ENCODE measurements around the gene NDUFV2. TPM values are rescaled to one million over a fixed set of nuclear protein-coding genes. Genes with fewer than 3 reads are reported as not detected.

NDUFV2 gene
- 381 and 391 TPM in 2 replicates for total RNA-seq

DNA sequence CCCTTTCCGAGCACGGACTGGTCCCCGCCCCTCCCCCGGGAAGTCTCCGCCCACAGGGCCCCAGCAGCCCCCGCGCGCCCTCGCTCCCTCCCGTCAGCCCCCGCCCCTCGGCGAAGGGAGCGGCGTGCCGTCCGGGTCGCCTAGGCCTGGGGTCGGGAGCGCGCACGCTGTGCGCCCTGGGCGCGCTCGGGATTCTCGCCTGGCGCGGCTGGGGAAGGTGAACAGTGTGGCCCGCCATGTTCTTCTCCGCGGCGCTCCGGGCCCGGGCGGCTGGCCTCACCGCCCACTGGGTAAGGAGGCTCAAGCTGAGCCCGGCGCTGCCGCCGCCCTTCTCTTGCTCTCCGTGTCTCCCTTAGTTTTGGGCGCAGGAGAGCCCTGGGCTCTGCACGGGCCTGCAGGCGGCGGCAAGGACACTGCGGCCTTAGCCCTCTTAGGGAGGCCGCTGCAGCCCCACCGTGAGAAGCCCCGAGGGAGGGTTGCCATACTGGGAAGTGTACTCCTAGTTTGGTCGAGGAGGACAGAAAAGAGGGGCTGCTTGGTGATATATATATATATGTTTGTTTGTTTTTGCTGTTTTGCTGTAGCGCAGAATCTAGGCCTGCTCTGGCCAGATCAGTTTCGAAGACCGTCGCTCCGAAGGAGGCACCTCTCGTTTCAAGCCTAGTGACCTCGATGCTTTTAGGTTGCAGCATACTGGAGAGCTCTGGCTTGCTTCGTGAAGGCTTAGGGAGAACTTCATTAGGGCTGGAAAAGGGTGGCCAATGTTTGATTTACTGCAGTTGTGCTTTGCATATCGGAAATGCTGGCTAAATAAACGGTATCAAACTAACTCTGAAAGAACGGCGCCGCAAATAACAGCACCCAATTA is at the start of gene NDUFV2:
NDUFV2 (plus strand) TSS at position 192 of the 868 bp plus-strand sequence; CDS start at position 237, 45 bp downstream.
- Mint-ChIP-seq H3K4me1 (ENCODE audit: low read depth) (peaks cover 63% of the 10 kb centered on the region), H3K4me3 (peak within 1 kb of the TSS; percentile 95), H3K27ac (peak within 1 kb of the TSS; percentile 98), H3K27me3 (ENCODE audit: insufficient read depth) (no peaks in the 10 kb centered on the region), H3K36me3 (ENCODE audit: low read depth) (peaks cover 47% of the 10 kb centered on the region), H3K9me3 (no peaks in the 10 kb centered on the region)
- intact Hi-C loops (cut with micrococcal nuclease) = loop anchor here (1.0 to 5.0 kb wide), 6 partner anchors 8 to 810 kb away; partner anchors contain the start of genes ANKRD12 and VAPA
- DNase-seq (ENCODE audit: low spot score) = peak; percentile 98

DNA sequence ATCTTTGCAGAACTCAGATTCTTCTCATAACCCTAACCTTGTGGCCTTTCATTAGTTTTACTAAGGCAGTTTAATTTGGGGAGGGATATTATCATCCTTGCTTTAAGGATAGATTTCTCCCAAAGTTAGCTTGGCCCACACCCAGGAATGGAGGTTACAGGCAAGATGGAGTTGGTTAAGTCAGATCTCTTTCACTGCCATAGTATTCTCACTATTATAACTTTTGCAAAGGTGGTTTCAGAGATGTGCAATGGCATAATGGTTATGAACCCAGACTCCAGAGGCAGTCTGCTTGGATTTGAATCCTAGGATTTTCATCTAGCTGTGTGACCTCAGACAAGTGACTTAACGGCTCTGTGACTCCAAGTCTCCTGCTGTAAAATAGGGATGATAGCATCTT is 48.7 kb upstream of the NDUFV2 start:
- Mint-ChIP-seq H3K4me1 (ENCODE audit: low read depth) (peaks cover 15% of the 10 kb centered on the region), H3K27ac (no peak overlapping the region)
- intact Hi-C loops (cut with micrococcal nuclease) = no loop called here

DNA sequence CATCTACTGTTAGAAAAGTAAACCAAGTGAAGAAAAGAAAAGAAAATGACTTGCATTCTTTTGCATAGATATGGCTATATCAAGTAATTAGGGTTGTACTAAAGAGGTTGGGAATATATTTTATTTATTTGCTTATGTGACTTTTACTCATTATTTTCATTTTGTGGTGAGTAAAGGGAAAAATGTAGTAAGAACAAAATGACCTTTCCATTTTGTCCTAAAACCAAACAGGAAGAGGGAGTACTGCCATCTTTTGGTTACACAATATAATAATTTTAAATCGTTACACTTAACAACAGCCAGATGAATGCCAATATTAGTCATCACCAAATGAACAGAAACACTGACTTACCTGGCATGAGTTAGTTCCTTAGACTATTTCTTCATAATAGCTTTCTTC is 47.3 kb upstream of the NDUFV2 start:
- H3K4me3 Mint-ChIP-seq = no peak overlapping the region
- peaks cover 16% of the 10 kb centered on the region for H3K9me3 Mint-ChIP-seq
- peaks cover 1% of the 10 kb centered on the region for H3K36me3 Mint-ChIP-seq (ENCODE audit: low read depth)
- peaks cover 2% of the 10 kb centered on the region for H3K27me3 Mint-ChIP-seq (ENCODE audit: insufficient read depth)
- peaks cover 8% of the 10 kb centered on the region for H3K4me1 Mint-ChIP-seq (ENCODE audit: low read depth)
- no peak overlapping the region for H3K27ac Mint-ChIP-seq
- intact Hi-C loops (cut with micrococcal nuclease) = no loop called here
- no peak for DNase-seq (ENCODE audit: low spot score)

More for the DNA sequence above, 48.7 kb upstream of the NDUFV2 start:
- DNase-seq (ENCODE audit: low spot score) = no peak
- Mint-ChIP-seq H3K27me3 (ENCODE audit: insufficient read depth) (no peaks in the 10 kb centered on the region), H3K36me3 (ENCODE audit: low read depth) (peaks cover 3% of the 10 kb centered on the region), H3K4me3 (no peak overlapping the region), H3K9me3 (peaks cover 21% of the 10 kb centered on the region)

DNA sequence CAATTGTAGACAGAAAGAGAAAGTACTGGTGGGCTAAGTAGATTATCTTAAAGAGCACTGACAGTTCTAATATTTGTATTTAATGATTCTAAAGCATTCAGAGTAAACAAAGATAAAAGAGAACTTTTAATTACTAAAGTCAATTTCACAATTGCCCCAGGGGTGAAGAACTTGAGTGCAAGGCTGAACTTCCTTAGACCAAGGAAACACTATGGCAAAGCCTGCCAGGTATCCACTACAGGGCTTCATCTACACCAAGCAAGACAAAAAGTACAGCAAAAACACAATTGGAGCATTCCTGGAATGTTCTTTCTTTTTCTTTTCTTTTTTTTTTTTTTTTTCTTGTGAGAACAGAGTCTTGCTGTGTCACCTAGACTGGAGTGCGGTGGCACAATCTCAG is 46.9 kb upstream of the NDUFV2 start:
- Mint-ChIP-seq H3K9me3 (peaks cover 12% of the 10 kb centered on the region), H3K27me3 (ENCODE audit: insufficient read depth) (peaks cover 3% of the 10 kb centered on the region)

DNA sequence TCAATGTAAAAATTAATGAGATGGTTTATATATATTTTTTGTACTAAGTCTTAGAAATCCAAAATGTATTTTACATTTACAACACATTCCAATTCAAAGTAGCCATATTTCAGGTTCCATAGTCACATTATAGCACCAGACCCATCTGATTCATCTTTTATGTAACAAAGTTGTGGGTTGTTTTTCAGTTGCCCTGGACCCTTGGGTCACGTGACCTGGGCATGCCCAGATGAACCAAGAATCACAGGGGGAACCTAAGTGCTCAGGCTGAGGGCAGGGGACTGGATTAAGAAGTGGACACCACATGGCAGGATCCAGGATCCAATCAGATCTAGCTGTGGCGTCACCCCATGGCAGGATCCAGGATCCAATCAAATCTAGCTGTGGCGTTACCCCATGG is 44.9 kb upstream of the NDUFV2 start:
- H3K4me1 Mint-ChIP-seq (ENCODE audit: low read depth) = peaks cover 15% of the 10 kb centered on the region
- no peaks in the 10 kb centered on the region for H3K36me3 Mint-ChIP-seq (ENCODE audit: low read depth)
- no peak overlapping the region for H3K4me3 Mint-ChIP-seq
- intact Hi-C loops (cut with micrococcal nuclease) = no loop called here
- H3K27ac Mint-ChIP-seq = no peak overlapping the region
- H3K9me3 Mint-ChIP-seq = peaks cover 6% of the 10 kb centered on the region
- H3K27me3 Mint-ChIP-seq (ENCODE audit: insufficient read depth) = peaks cover 3% of the 10 kb centered on the region
- no peak for DNase-seq (ENCODE audit: low spot score)

More for the DNA sequence above, 46.9 kb upstream of the NDUFV2 start:
- H3K4me1 Mint-ChIP-seq (ENCODE audit: low read depth) = peaks cover 8% of the 10 kb centered on the region
- DNase-seq (ENCODE audit: low spot score) = no peak
- H3K27ac Mint-ChIP-seq = no peak overlapping the region
- H3K36me3 Mint-ChIP-seq (ENCODE audit: low read depth) = no peaks in the 10 kb centered on the region
- H3K4me3 Mint-ChIP-seq = no peak overlapping the region
- intact Hi-C loops (cut with micrococcal nuclease) = no loop called here

DNA sequence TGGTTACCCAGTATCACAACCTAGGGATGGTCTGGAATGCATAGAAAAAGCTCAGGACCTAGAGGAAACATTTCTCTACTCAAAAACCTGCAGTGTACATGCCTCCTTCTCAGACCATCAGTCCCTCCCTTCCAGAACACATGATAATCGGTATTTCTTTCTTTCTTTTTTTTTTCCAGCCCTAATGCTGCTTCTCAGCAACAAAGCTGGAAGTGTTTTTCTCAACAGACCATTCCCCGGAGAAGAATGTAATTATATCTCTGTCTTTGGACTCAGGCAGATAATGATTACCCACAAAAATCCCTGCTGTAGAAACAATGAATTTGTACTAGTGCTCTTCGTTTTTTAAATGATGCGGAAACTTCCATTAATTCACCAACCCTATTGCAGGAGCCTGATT is 44.1 kb upstream of the NDUFV2 start:
- Mint-ChIP-seq H3K9me3 (no peaks in the 10 kb centered on the region), H3K4me1 (ENCODE audit: low read depth) (peaks cover 17% of the 10 kb centered on the region), H3K27ac (no peak overlapping the region), H3K4me3 (no peak overlapping the region), H3K36me3 (ENCODE audit: low read depth) (no peaks in the 10 kb centered on the region), H3K27me3 (ENCODE audit: insufficient read depth) (peaks cover 3% of the 10 kb centered on the region)
- no peak for DNase-seq (ENCODE audit: low spot score)
- intact Hi-C loops (cut with micrococcal nuclease) = no loop called here

DNA sequence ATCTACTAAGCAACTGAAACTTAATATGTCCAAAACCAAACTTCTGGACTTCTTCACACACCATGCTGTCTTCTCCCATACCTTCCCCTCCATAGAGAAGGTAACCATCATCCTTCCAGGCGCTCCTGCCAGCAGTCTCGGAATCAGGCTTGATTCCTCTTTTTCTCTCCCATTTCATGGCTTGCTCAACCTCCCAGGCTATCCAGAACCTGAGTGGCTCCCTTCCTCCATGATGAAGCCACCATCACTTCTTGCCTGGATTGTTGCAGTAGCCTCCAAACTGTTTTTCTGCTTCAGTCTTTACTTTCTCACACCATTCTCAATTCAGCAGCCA is 40.1 kb upstream of the NDUFV2 start:
- H3K27ac Mint-ChIP-seq = peak overlapping the region; percentile 10
- H3K4me3 Mint-ChIP-seq = no peak overlapping the region
- peaks cover 30% of the 10 kb centered on the region for H3K4me1 Mint-ChIP-seq (ENCODE audit: low read depth)
- H3K36me3 Mint-ChIP-seq (ENCODE audit: low read depth) = no peaks in the 10 kb centered on the region
- peaks cover 3% of the 10 kb centered on the region for H3K27me3 Mint-ChIP-seq (ENCODE audit: insufficient read depth)
- no peak for DNase-seq (ENCODE audit: low spot score)
- intact Hi-C loops (cut with micrococcal nuclease) = no loop called here
- no peaks in the 10 kb centered on the region for H3K9me3 Mint-ChIP-seq

DNA sequence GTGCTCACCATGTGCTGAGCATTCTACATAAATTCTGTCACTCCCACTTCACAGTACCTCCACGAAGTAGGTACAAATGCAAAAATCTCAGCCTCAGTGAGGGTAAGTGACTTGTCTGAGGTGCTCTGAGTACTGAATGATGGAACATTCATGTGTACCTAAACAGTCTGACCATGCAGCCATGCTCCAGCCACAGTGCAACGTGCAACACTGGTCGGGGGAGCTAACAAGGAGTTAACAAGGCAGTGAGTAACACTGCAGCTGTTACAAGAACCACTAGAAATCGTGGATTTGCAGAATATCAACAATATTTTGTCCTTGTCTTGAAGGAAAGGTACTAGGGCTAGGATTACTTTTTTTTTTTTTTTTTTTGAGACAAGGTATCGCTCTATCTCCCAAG is 36.6 kb upstream of the NDUFV2 start:
- peak overlapping the region; percentile 45 for H3K27ac Mint-ChIP-seq
- H3K9me3 Mint-ChIP-seq = no peaks in the 10 kb centered on the region
- intact Hi-C loops (cut with micrococcal nuclease) = no loop called here
- no peak for DNase-seq (ENCODE audit: low spot score)
- H3K36me3 Mint-ChIP-seq (ENCODE audit: low read depth) = no peaks in the 10 kb centered on the region
- H3K4me3 Mint-ChIP-seq = no peak overlapping the region
- H3K27me3 Mint-ChIP-seq (ENCODE audit: insufficient read depth) = no peaks in the 10 kb centered on the region
- H3K4me1 Mint-ChIP-seq (ENCODE audit: low read depth) = peaks cover 42% of the 10 kb centered on the region

DNA sequence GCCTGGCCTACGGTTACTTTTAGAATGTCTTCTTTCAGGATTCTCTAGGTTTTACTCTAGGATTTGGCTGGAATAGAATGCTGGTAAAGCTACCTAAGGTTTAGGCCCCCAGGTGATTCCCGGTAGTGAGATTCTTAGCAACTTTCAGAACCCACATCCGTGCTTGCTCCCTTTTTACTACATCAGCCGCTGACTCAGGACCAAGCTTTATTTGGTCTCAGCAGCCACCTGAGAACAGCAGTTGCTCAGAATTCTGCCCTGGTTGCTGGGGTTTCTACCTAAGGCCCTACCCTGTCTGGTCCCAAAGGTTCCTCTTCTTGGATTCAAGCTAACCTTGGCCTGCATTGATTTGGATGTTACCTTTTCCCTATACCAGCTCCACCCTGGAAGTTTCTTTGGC is 36.1 kb upstream of the NDUFV2 start:
- intact Hi-C loops (cut with micrococcal nuclease) = no loop called here
- Mint-ChIP-seq H3K36me3 (ENCODE audit: low read depth) (no peaks in the 10 kb centered on the region), H3K4me1 (ENCODE audit: low read depth) (peaks cover 42% of the 10 kb centered on the region), H3K4me3 (no peak overlapping the region), H3K27me3 (ENCODE audit: insufficient read depth) (no peaks in the 10 kb centered on the region), H3K27ac (no peak overlapping the region), H3K9me3 (no peaks in the 10 kb centered on the region)
- no peak for DNase-seq (ENCODE audit: low spot score)

DNA sequence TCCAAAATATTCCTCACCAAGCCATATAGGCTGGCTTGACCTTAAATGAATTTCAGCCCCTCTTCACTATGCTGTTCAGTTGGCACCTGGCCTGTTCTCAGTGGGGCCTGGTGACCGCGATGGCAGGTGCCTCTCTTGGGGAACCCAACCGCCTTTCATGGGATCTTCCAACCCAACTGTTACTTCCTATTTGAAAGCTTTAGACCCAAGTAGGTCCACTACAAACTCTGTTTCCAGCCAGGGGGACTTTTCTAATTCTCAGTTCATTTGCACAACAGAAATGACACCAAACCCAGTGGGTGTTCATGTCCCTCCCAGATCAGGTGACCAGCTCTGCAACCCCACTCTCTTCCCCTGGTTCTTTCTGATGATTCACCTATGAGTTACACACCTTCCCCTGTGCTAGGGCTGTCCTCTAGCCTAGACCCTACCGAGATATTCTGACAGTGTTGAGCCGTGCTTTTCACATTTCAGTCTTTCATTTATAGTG is 35.6 kb upstream of the NDUFV2 start:
- H3K27me3 Mint-ChIP-seq (ENCODE audit: insufficient read depth) = no peaks in the 10 kb centered on the region
- peak overlapping the region; percentile 69 for H3K27ac Mint-ChIP-seq
- intact Hi-C loops (cut with micrococcal nuclease) = no loop called here
- H3K36me3 Mint-ChIP-seq (ENCODE audit: low read depth) = no peaks in the 10 kb centered on the region
- H3K4me3 Mint-ChIP-seq = no peak overlapping the region
- H3K9me3 Mint-ChIP-seq = no peaks in the 10 kb centered on the region
- no peak for DNase-seq (ENCODE audit: low spot score)
- peaks cover 42% of the 10 kb centered on the region for H3K4me1 Mint-ChIP-seq (ENCODE audit: low read depth)

DNA sequence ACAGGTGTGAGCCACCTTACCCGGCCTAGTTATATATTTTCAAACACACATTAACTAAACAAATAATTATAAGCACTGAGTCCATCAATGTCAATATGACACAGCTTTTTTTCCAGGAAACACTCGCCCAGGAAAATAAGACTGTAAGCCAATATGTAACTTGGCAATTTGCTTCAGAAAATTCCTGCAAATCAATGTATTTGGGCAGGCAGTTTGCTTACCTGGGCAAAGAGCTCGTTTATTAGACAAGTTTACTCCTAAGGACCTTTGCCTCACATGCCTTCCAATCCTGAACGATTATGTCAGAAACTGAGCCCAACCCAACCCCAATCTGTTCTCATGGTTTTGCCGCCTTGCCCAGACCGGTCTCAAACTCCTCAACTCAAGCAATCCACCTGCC is 34.7 kb upstream of the NDUFV2 start:
- intact Hi-C loops (cut with micrococcal nuclease) = no loop called here
- Mint-ChIP-seq H3K27ac (no peak overlapping the region), H3K4me3 (no peak overlapping the region)

DNA sequence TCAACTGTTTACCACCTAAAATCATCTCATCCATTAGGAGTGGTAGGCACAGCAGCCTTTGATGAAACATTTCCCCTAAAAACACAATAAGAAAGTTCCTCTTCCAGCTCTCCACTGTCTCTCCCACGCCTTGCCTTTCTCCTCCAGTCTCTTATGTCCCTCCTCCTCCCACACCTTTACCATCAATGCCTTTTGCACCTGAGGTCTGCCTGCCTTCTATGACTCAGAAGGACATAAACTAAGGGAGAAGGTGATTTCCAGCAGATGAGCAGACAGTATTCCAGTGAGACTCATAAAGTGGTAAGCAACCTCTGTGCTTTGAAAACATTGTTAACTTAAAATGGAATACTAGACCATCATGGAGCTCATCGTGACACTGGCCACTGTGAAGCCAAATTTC is 34.2 kb upstream of the NDUFV2 start:
- no peak for DNase-seq (ENCODE audit: low spot score)
- Mint-ChIP-seq H3K27me3 (ENCODE audit: insufficient read depth) (no peaks in the 10 kb centered on the region), H3K27ac (peak overlapping the region; percentile 57), H3K36me3 (ENCODE audit: low read depth) (no peaks in the 10 kb centered on the region), H3K4me1 (ENCODE audit: low read depth) (peaks cover 35% of the 10 kb centered on the region), H3K9me3 (no peaks in the 10 kb centered on the region), H3K4me3 (no peak overlapping the region)
- intact Hi-C loops (cut with micrococcal nuclease) = no loop called here

More for the DNA sequence above, 34.7 kb upstream of the NDUFV2 start:
- Mint-ChIP-seq H3K36me3 (ENCODE audit: low read depth) (no peaks in the 10 kb centered on the region), H3K27me3 (ENCODE audit: insufficient read depth) (no peaks in the 10 kb centered on the region), H3K9me3 (no peaks in the 10 kb centered on the region), H3K4me1 (ENCODE audit: low read depth) (peaks cover 33% of the 10 kb centered on the region)
- DNase-seq (ENCODE audit: low spot score) = no peak

DNA sequence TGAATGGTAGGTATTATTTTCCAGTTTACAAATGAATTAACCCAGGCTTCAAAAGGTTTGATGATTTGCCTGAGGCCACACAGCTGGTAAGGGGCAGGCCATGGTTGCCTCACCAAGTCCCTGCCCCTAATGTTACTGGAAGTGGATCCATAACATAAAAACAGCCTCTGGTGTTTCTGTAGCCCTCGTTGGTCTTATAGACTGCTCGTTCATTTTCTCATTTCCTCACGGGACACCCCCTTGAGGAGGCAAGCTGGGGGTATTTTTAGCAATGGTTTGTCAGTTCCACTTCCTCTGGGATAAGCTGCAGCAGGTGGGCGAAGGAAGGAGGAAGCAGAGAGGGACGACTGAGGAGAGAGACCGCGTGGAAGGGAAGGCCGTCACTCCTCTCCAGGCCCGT is 32.9 kb upstream of the NDUFV2 start:
- no peaks in the 10 kb centered on the region for H3K36me3 Mint-ChIP-seq (ENCODE audit: low read depth)
- no peak overlapping the region for H3K4me3 Mint-ChIP-seq
- peaks cover 42% of the 10 kb centered on the region for H3K4me1 Mint-ChIP-seq (ENCODE audit: low read depth)
- intact Hi-C loops (cut with micrococcal nuclease) = no loop called here
- H3K9me3 Mint-ChIP-seq = no peaks in the 10 kb centered on the region
- DNase-seq (ENCODE audit: low spot score) = no peak
- no peak overlapping the region for H3K27ac Mint-ChIP-seq
- no peaks in the 10 kb centered on the region for H3K27me3 Mint-ChIP-seq (ENCODE audit: insufficient read depth)

All from activated T-helper 1 cell treated with anti-CD3 and anti-CD28 coated beads, Interleukin-12 subunit alpha, Interleukin-12 subunit beta, Interleukin-2, Interleukin-4 antibody, amounts not matched to agents 30 ng/mL and 10 ng/mL and 1 ng/mL, durations not matched to agents 14 hours and 24 hours and 36 hours (primary cell).